Measurements from ENCODE around the gene ASXL1.
A peak's percentile ranks its signal among the peaks of the same experiment; 100 is the strongest.
"Not testable (repeated sequence)": the region's sequence is repeated elsewhere in the genome, so short reads cannot be mapped to it uniquely, and the experiment has no call there.

Gene ASXL1

DNA sequence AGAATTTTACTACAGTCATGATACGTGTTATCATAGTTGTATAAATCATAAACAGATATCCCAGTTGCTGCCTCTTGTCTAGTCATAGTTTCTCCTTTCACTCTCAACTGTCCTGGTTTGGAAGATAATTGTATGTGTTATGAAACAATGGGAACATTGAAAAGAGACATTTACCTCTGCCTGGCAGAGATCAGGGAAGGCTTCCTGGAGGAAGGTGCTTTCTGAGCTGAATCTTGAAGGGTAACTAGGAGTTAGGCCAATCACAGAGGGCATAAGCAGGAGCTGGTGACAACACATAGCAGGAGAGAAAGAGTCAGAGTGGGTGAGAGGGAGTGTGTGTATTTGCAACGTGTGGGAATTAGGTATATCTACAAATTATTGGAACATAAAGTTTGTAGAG is 5.4 kb downstream of the ASXL1 start:
- DNase-seq: no peak

DNA sequence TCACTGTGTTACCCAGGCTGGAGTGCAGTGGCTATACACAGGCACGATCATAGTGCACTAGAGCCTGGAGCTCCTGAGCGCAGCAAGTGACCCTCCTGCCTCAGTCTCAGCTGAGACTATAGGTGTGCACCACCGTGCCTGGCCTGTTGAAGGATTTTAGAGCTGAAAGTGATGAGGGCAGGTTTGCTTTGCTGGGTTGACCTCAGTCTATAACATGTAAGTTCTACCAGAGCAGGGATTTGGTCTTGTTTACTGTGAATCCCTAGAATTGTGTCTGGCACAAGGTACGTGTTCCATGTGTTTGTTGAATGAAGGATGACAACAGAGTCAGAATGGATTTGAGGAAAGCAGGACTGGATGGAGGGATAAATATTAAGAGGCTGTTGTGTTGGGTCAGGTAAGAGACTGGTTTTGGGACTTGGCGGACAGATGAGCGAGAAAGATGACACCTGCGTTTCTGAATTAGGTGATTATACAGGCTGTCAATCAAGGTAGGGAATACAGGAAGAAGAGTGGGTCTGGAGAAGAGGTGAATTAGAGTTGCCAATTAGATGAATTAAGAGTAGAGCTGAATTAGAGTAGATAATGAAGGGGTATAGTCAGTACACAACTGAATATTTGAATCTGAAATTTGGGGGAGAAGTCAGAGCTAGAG is 6.5 kb downstream of the ASXL1 start:
- no peak for DNase-seq

GRCh38 chr20:32365564-32365963 is 7.4 kb downstream of the ASXL1 start:
- DNase-seq: no peak

DNA sequence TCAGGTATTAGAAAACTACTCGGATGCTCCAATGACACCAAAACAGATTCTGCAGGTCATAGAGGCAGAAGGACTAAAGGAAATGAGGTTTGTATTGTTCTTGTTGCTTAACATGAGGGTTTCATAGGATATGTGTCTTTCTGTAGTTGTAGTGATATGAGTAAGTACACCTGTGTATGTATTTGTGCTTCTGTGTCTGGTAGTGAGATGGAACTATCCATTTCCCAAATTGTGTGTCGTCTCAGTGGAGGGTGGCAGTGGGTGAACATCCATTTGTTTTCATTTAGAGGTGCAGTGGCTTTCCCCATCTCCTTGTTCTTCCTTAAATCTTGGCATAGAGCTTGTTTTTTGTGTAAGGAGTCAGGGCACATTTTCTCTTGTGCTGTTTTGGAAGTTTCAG is 8.2 kb downstream of the ASXL1 start:
- DNase-seq: no peak

DNA sequence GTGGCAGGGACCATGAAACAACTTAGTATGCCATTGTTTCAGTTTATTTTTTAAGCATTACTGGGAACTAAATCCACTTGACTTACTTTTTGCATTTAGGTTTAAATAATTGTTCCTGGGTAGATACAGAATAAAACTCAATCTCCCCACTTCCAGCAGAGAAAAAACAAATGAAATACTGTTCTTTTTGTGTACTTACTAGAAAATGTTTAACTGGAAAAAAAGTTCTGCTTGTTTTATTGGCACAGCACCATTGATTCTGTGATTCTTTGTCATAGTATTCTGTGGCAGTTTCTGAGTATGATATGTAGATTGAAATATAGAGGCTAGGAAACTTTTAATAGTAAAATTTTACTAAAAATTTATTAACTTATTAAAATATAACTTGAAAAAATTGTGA is 10.2 kb downstream of the ASXL1 start:
- no peak for DNase-seq

DNA sequence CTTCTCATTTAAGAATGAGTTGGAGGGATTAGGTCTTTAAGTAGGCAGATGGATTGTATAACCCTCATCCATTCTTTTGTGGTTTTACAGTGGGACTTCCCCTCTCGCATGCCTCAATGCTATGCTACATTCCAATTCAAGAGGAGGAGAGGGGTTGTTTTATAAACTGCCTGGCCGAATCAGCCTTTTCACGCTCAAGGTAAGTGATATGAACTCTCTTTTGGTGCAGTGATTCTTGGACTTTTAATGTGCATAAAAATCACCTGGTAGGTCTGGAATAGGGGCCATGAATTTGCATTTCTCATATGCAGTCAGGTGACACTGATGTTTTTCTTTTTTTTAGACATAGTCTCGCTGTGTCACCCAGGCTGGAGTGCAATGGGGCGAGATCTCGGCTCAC is 10.8 kb downstream of the ASXL1 start:
- no peak for DNase-seq

DNA sequence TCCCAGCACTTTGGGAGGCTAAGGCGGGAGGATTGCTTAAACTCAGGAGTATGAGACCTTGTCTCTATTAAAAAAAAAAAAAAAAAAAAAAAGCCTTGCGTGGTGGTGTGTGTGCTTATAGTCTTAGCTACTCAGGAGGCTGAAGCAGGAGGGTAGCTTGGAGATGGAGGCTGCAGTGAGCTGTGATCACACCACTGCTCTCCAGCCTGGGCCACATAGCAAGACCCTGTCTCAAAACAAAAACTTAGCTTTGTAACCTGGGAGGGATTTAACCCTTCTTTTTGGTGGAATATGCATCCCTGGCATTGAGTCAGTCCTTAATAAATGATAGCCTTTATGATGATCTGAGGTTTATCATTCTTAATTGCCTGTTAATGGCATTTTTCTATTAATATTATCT is 12.8 kb downstream of the ASXL1 start:
- no peak for DNase-seq

GRCh38 chr20:32378461-32378860 is 20.3 kb downstream of the ASXL1 start:
- no peak for DNase-seq

GRCh38 chr20:32380037-32380436 is 21.9 kb downstream of the ASXL1 start:
- not testable (repeated sequence) for DNase-seq

GRCh38 chr20:32380745-32381144 is 22.6 kb downstream of the ASXL1 start:
- no peak for DNase-seq

DNA sequence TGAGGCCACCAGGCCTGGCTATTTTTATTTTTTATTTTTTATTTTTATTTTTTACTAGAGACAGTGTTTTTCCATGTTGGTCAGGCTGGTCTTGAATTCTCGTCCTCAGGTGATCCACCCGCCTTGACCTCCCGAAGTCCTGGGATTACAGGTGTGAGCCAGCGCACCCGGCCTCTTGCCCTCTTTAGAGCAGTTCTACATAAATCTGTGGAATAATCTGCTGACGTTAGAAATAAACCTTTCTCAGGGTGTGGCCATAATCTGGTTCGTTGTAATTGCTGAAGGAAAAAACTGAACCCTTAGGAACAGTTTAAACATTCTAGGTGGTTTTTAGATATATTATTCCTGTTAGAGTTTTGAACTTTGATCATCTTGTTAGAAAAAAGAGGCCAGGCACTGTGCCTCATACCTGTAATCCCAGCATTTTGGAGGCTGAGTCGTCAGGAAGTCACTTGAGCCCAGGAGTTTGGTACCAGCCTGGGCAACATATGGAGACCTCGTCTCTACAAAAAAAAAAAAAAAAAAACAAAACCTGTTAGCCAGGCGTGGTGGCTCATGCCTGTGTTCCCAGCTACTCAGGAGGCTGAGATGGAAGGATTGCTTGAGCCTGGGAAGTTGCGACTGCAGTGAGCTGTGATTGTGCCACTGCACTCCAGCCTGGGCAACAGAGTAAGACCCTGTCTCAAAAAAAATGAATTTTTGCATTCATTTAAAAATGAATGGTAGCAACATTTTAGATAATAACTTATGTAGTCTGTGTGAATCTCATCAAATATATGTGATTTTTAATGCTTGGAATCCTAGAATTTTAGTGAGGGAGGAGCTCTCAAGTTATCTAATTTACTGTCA is 24.2 kb downstream of the ASXL1 start:
- no peak for DNase-seq

DNA sequence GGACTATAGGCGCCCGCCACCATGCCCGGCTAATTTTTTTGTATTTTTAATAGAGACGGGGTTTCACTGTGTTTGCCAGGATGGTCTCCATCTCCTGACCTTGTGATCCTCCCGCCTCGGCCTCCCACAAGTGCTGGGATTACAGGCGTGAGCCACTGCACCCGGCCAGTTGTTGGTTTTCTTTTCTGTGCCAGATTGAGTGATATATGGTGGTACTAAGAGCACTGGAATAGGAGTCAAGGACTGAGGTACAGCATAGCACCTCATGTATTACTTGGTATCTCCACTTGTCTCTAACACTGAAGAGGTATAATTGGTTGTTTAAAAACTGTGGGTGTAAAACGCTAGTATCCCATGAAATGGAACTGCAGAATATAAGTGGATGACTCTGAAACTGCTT is 25.3 kb downstream of the ASXL1 start:
- DNase-seq: not testable (repeated sequence)

DNA sequence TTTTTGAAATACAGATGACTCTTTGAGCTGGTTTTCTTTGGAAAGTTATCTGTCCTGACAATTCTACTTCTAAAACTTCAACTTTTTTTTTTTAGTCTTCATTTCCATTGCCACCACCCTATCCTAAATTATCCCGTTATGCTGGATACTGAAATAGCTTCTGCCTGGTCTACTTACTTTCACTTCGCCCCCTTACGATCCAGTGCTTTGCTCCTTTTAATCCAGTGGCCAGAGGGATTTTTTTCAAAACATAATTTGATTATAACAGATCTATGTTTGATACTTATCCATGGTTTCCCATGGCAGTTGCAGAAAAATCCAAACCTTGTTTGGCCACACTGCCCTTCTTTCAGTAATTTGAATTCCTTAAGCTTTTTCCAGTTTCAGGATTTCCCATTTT is 27.4 kb downstream of the ASXL1 start:
- DNase-seq: no peak

GRCh38 chr20:32386091-32386490 is 28.0 kb downstream of the ASXL1 start:
- DNase-seq: no peak

GRCh38 chr20:32387252-32387651 is 29.1 kb downstream of the ASXL1 start:
- peak; percentile 19 for DNase-seq

DNA sequence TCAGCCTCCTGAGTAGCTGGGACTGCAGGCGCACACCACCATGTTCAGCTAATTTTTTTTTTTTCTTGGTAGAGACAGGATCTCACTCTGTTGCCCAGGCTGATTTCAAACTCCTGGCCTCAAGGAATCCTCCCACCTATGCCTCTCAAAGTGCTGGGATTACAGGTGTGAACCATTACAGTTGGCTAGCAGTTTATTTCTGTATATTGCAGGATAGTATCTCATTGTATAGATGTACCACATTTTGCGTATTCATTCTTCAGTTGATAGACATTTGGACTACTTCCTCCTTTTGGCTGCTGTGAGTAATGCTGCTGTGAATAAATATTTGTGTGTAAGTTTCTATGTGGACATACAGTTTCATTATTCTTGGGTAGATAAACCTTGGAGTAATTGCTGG is 32.9 kb downstream of the ASXL1 start:
- no peak for DNase-seq

- DNase-seq: no peak
These were observed 36.9 kb downstream of the ASXL1 start for GRCh38 chr20:32395066-32395465.

DNA sequence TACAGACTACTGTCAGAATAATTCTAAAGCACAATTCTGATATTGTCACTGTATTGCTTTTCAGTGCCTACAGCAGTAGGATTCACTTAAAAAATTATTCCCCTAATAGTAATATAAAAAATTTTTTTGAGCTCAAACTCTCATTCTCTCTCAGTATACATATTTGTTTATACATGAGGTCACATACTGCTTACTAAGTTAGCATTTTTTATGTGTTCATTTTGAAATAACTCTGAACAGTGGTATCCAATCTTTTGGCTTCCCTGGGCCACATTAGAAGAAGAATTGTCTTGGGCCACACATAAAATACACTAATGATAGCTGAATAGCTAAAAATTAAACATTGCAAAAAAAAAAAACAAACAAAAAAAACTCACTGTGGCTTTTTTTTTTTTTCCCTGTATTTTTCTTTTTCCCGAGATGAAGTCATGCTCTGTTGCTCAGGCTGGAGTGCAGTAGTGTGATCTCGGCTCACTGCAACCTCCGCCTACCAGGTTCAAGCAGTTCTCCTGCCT is 38.6 kb downstream of the ASXL1 start:
- no peak for DNase-seq

DNA sequence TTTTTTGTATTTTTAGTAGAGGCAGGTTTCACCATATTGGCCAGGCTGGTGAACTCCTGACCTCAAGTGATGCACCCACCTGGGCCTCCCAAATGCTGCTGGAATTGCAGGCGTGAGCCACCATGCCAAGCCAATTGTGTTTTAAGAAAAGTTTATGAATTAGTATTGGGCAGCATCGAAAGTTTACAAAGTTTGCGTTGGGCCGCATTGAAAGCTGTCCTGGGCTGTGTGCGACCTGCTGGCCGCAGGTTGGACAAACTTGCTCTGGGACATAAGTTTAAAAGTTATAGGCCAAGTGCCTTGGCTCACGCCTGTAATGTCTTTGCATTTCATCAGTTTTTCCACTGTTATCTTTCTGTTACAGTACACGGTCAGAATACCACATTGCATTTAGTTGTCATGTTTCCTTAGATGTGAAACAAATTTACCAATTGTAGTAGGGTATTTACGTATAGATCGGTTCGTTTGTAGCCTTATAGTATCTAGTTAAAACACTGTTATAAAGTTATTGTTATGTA is 39.5 kb downstream of the ASXL1 start:
- DNase-seq: no peak

GRCh38 chr20:32400476-32400875 is 42.3 kb downstream of the ASXL1 start:
- DNase-seq: no peak

DNA sequence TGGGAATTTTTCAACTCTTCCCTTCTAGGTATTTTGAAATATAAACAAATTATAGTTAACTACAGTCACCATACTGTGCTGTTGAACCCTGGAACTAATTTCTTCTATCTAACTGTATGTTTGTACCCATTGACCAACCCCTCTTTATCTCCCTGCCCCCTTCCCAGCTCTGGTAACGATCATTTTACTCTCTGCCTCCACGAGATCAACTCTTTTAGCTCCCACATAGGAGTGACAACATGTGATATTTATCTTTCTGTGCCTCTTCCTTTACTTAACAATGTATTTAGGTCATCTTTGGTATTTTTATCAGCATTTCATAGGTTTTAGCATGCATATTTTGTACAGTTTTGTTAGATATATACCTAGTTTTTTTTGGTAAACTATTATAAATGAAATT is 45.9 kb downstream of the ASXL1 start:
- DNase-seq: no peak

DNA sequence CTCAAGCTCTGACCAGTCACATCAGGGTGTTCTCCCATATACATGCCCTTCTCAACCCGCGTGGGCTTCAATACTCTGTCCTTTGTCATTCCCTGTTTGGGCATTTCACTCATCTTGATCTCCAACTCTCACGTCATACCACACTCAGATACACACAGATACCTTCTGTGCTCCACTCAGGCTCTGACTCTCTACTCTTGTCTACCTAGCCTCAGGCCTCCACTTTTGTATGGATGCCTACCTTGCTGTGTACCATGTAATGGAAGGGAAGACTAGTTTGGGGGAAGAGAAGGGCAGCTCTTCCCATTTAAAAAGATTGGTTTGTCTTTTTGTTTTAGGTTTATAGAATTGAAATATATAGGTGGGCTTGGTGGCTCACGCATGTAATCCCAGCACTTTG is 48.6 kb downstream of the ASXL1 start:
- no peak for DNase-seq

GRCh38 chr20:32407131-32407750 is 49.1 kb downstream of the ASXL1 start:
- DNase-seq: not testable (repeated sequence)
